ENCODE data around the gene BCLAF1. TPM values are rescaled to one million over a fixed set of nuclear protein-coding genes. Genes with fewer than 3 reads are reported as not detected.

BCLAF1 gene
- total and polyA plus RNA-seq, 11 donors: 11.7 to 109 (median 75.5) TPM

DNA sequence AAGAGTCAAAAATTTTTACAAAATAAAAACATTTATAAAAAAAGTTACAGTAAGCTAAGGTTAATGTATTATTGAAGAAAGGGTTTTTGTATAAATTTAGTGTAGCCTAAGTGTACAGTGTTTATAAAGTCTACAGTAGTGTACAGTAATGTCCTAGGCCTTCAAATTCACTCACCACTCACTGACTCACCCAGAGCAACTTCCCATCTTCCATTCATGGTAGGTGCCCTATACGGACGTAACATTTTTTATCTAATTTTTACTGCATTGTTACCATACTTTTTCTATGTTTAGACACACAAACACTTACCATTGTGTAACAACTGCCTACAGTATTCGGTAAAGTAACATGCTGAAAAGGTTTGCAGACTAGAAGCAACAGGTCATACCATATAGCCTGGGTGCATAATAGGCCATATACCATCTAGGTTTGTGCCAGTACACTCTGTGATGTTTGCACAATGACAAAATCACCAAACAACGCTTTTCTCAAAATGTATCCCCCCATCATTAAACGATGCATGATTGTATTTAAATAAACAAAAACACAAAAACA, 45.5 kb downstream of the BCLAF1 start:
- H3K27ac ChIP-seq: no peak overlapping the region
- no peak for ATAC-seq
- 89 to 94% (median 92%) methylated on average over 5 of the region's 5 CpGs for WGBS, 4 donors
- H3K27me3 ChIP-seq: no peaks in the 10 kb centered on the region
- no peaks in the 10 kb centered on the region for H3K9me3 ChIP-seq
- DNase-seq: no peak
- TF ChIP-seq, protein P1, sequence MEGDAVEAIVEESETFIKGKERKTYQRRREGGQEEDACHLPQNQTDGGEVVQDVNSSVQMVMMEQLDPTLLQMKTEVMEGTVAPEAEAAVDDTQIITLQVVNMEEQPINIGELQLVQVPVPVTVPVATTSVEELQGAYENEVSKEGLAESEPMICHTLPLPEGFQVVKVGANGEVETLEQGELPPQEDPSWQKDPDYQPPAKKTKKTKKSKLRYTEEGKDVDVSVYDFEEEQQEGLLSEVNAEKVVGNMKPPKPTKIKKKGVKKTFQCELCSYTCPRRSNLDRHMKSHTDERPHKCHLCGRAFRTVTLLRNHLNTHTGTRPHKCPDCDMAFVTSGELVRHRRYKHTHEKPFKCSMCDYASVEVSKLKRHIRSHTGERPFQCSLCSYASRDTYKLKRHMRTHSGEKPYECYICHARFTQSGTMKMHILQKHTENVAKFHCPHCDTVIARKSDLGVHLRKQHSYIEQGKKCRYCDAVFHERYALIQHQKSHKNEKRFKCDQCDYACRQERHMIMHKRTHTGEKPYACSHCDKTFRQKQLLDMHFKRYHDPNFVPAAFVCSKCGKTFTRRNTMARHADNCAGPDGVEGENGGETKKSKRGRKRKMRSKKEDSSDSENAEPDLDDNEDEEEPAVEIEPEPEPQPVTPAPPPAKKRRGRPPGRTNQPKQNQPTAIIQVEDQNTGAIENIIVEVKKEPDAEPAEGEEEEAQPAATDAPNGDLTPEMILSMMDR (IDR thresholded peaks at IDR 0.05): no peak
- TF ChIP-seq POLR2A (IDR thresholded peaks at IDR 0.05): no peak
- H3K4me1 ChIP-seq: peaks cover 0 to 2% (median 0%) of the 10 kb centered on the region in 12 donors
- no peak overlapping the region for H3K4me3 ChIP-seq
- intact Hi-C loops (cut with DNase I): loop anchor here in 1 of 10 donors (10.0 kb wide), 1 partner anchor 71 kb away; no protein-coding TSS in a partner anchor
- peaks cover 0 to 5% (median 0%) of the 10 kb centered on the region in 9 donors for H3K36me3 ChIP-seq

DNA sequence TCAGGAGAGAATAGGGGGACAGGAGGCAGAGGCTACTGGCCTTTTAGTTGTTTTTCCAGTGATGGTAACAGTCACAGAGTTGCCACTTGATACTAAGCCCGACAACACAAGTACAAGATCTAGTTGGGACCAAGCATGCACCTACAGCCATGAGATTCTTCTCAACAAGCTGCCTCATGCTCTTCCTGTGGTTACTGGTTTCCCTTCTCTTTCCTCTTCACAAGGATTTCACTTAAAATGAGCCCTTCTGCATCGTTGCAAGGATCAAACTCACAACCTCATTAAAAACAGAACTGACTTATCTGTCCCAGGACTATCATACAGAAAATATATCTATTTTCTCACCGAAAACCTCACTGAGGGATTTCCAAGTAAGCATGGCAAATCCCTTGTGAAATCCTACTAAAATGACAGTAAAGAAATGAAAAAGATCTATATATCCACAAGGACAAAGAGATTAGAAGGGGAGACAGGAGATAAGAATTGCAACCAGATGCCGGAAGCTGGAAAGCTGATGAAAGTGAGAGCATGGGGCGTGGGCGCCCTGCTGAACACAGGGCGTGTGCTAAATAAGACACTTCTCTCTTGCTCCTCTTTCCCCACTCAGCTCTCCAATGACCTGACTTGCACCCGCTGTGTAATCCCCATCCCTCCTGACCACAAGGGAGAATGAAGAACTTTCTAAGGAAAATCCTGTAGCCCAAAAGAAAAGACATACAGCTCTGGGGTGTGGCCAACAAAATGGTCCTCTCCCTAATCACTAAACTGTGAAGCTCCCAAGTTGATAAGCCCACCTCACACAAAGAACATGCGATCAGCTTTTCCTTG, 53.0 kb downstream of the BCLAF1 start:
- intact Hi-C loops (cut with DNase I): loop anchor here in 1 of 10 donors (10.0 kb wide), 1 partner anchor 78 kb away; no protein-coding TSS in a partner anchor
- Histone ChIP-seq H3K9me3 (no peaks in the 10 kb centered on the region), H3K4me1 (no peaks in the 10 kb centered on the region), H3K4me3 (no peak overlapping the region), H3K36me3 (peaks cover 0 to 6% (median 0%) of the 10 kb centered on the region in 9 donors), H3K27ac (no peak overlapping the region), H3K27me3 (no peaks in the 10 kb centered on the region)
- DNase-seq (no peak), ATAC-seq (peak in 1 of 4 donors; percentile 50)
- WGBS, 4 donors: 73 to 87% (median 80%) methylated on average over 9 of the region's 9 CpGs
- TF ChIP-seq POLR2A (IDR thresholded peaks at IDR 0.05): no peak
- TF ChIP-seq, protein P1 (IDR thresholded peaks at IDR 0.05): no peak

DNA sequence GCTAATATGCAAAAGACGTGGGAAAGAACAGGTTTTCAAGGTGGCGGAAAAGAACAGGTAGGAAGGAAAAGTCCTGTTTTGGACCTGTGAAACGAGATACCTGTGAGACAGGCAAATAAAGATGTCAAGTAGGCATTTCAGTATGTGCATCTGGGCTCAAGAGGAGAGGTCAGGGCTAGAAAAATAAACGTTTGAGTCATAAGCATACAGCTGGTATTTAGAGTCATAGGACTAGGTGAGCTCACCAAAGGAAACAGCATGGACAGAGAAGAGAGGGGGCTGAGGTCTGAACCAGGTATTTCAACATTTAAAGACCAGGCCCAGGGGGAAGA, 54.4 kb downstream of the BCLAF1 start:
- TF ChIP-seq, protein P1 (IDR thresholded peaks at IDR 0.05): no peak
- no peak for TF ChIP-seq POLR2A (IDR thresholded peaks at IDR 0.05)
- peaks cover 0 to 5% (median 0%) of the 10 kb centered on the region in 12 donors for H3K4me1 ChIP-seq
- 91 to 92% (median 91%) methylated on average over 4 of the region's 4 CpGs for WGBS, 4 donors
- no peak overlapping the region for H3K4me3 ChIP-seq
- H3K27ac ChIP-seq: no peak overlapping the region
- no peak for ATAC-seq
- no peaks in the 10 kb centered on the region for H3K27me3 ChIP-seq
- DNase-seq: no peak
- H3K36me3 ChIP-seq: peaks cover 0 to 6% (median 0%) of the 10 kb centered on the region in 9 donors
- H3K9me3 ChIP-seq: no peaks in the 10 kb centered on the region
- intact Hi-C loops (cut with DNase I): loop anchor here in 1 of 10 donors (10.0 kb wide), 1 partner anchor 80 kb away; no protein-coding TSS in a partner anchor

DNA sequence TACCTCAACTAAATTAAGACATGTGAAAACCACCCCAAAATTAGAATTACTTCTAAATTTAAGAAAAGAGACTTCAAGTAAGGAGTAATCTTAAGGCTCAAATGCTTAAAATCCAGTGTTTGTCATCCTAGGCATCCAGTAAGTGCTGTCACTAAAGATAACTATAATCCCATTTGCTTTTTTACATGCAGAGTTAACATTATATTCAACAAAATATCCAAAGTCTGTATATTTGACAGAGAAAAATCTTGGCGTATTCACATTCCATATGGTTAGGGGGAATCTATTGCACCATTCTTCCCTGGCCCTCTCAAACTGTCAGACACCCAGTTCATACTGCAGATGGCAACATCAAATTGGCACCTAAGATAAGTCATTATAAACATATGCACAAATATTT, 56.9 kb downstream of the BCLAF1 start:
- Histone ChIP-seq H3K9me3 (no peaks in the 10 kb centered on the region), H3K4me1 (peaks cover 0 to 18% (median 0%) of the 10 kb centered on the region in 12 donors), H3K36me3 (no peaks in the 10 kb centered on the region), H3K4me3 (no peak overlapping the region), H3K27ac (no peak overlapping the region), H3K27me3 (no peaks in the 10 kb centered on the region)
- intact Hi-C loops (cut with DNase I): loop anchor here in 1 of 10 donors (10.0 kb wide), 1 partner anchor 82 kb away; no protein-coding TSS in a partner anchor
- ATAC-seq (no peak), DNase-seq (no peak)
- TF ChIP-seq POLR2A (IDR thresholded peaks at IDR 0.05): no peak
- TF ChIP-seq, protein P1 (IDR thresholded peaks at IDR 0.05): no peak
- WGBS, 4 donors: 97 to 100% (median 98%) methylated on average over 1 of the region's 1 CpG

Measured in heart left ventricle (tissue), 16 donors.